Esophagus squamous epithelium (tissue), 4 donors: ENCODE measurements around the gene AQP1.

Source experiments
- CTCF ChIP-seq, 6 experiments: fragments of 450-650 bp in 4 of 6; fragments of 200-600 bp in 2 of 6; sonication (generic) in 2 of 6; IDR thresholded peaks; one replicate each; pipeline ENCODE4 v1.5.1; 2016 to 2019; ENCODE audit warnings: antibody characterized with exemption in 6 of 6, mild to moderate bottlenecking in 4 of 6, moderate library complexity in 4 of 6
- POLR2A ChIP-seq, 4 donors: fragments of 450-650 bp; IDR thresholded peaks; one replicate each; pipeline ENCODE4 v1.6.1; 2017; ENCODE audit warnings: antibody characterized with exemption in 4 of 4, mild to moderate bottlenecking in 4 of 4, moderate library complexity in 3 of 4

- TF ChIP-seq CTCF (IDR thresholded peaks at IDR 0.05), result no peak
- TF ChIP-seq POLR2A (IDR thresholded peaks at IDR 0.05), result no peak
These were observed 30.2 kb upstream of the AQP1 start for GRCh38 chr7:30881448-30881847.
